22Rv1 (cell line): ENCODE data around the gene GALNTL6.

Source experiments
- ZFX ChIP-seq: fragments of 450-650 bp; IDR thresholded peaks from 2 replicates; pipeline ENCODE4 v1.6.1; 2017; ENCODE audit warnings: antibody characterized with exemption, borderline replicate concordance
- TF ChIP-seq, protein P1 (sequence below): fragments of 450-650 bp; IDR thresholded peaks from 2 replicates; pipeline ENCODE4 v1.5.1; 2017; ENCODE audit warnings: mild to moderate bottlenecking

DNA sequence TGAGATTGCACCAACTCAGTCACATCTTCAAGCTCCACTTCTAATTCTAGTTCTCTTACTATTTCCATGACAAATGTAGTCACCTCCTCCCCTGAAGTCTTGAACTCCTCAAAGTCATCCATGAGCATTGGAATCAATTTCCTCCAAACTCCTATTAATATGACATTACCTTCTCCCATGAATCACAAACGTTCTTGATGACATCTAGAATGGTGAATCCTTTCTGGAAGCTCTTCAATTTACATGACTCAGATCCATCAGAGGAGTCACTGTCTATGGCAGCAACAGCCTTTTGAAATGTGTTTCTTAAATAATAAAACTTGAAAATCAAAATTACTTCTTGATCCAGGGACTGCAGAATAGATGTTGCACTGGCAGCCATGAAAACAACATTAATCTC, 34.5 kb downstream of the GALNTL6 start:
- TF ChIP-seq, protein P1, sequence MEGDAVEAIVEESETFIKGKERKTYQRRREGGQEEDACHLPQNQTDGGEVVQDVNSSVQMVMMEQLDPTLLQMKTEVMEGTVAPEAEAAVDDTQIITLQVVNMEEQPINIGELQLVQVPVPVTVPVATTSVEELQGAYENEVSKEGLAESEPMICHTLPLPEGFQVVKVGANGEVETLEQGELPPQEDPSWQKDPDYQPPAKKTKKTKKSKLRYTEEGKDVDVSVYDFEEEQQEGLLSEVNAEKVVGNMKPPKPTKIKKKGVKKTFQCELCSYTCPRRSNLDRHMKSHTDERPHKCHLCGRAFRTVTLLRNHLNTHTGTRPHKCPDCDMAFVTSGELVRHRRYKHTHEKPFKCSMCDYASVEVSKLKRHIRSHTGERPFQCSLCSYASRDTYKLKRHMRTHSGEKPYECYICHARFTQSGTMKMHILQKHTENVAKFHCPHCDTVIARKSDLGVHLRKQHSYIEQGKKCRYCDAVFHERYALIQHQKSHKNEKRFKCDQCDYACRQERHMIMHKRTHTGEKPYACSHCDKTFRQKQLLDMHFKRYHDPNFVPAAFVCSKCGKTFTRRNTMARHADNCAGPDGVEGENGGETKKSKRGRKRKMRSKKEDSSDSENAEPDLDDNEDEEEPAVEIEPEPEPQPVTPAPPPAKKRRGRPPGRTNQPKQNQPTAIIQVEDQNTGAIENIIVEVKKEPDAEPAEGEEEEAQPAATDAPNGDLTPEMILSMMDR: no peak
- no peak for TF ChIP-seq ZFX
